Endometrium (tissue), 2 donors: ENCODE data around the gene KMT5C.

ENCODE experiments used
- FAIRE-seq: peaks from 2 replicates; lab custom pipeline; 2012; peaks lifted over from hg19 to GRCh38; lab: Jason Lieb, UNC
- donor health status: control.
- donor health status: control.

KMT5C gene

DNA sequence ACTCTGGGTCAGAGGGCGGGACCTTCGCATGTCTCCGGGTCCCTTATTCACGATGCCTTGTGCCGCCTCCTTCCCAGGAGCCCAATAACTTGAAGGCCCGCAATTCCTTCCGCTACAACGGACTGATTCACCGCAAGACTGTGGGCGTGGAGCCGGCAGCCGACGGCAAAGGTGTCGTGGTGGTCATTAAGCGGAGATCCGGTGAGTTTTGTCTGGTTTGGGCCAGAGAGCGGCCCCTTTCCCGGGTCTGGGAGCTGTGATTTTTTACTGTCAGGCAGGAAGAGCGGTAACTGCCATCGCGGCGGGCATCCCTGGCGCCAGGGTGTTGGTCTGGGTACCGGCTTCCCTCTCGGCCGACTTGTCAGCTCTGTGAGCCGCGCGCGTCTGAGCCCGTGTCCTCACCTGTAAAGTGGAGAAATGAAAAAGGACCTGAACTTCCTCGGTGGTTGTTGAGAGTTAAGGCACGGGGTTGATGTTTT is 46.9 kb downstream of the KMT5C start:
- no peak for FAIRE-seq

DNA sequence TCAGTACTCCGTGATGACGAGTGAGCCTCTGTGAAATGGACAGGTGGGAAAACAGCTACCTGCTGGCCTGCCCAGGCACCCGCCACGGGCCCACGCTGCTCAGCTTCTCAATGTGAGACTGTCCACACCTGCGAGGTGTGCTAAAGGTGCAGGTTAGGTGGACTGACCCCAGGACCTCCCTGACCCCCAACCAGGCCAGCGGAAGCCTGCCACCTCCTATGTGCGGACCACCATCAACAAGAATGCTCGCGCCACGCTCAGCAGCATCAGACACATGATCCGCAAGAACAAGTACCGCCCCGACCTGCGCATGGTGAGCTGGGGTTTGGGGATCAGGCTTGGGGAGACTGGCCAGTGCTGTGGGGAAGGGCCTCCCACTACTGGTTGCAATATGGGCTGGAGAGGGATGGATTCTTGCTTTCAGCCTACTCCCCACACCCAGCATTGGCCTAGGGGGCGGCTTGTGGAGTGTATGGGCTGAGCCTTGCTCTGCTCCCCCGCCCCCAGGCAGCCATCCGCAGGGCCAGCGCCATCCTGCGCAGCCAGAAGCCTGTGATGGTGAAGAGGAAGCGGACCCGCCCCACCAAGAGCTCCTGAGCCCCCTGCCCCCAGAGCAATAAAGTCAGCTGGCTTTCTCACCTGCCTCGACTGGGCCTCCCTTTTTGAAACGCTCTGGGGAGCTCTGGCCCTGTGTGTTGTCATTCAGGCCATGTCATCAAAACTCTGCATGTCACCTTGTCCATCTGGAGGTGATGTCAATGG is 48.2 kb downstream of the KMT5C start:
- FAIRE-seq = no peak

DNA sequence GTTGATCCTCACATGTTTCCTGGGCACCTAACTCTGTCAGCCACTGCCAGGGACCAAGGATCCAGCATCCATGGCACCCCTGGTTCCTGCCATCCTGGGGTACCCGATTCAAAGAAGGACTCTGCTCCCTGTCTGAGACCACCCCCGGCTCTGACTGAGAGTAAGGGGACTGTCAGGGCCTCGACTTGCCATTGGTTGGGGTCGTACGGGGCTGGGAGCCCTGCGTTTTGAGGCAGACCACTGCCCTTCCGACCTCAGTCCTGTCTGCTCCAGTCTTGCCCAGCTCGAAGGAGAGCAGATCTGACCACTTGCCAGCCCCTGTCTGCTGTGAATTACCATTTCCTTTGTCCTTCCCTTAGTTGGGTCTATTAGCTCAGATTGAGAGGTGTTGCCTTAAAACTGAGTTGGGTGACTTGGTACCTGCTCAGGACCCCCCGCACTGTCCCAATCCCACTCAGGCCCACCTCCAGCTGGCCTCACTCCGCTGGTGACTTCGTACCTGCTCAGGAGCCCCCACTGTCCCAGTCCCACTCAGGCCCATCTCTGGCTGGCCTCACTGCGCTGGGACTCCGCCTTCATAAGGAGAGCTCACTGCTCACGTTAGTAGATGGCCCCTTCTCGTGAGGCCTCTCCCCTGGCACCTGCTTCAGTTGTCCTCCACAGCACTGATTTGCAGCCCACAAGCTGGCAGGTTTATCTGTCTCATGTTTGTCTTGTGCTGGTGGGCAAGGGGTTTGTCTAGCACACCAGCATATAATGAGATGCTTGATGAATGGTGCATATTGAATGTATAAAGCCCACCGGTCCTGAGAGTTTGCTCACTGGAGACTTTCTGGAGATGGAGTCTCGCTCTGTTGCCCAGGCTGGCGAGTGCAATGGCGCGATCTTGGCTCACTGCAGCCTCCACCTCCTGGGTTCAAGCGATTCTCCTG is 50.0 kb downstream of the KMT5C start:
- FAIRE-seq = no peak

DNA sequence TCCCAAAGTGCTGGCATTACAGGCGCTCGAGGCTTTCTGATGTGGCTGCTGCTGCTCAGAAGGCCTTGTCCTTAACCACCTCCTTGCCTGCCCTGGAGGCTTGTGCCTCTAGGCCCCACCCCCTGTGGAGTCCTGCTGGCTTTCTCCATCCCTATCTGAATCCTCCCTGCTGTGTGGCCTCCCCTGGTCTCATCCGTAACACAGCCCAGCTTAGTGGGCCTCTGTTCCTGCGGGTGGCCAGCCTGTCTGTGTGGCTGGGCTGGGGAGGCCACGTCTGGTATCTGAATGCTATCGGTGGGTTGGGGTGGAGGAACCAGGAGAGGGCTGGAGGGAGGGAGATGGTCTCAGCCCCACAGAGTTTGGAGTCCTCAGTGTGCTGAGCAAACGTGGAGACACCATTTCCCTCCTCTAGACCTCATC is 50.8 kb downstream of the KMT5C start:
- FAIRE-seq = no peak

DNA sequence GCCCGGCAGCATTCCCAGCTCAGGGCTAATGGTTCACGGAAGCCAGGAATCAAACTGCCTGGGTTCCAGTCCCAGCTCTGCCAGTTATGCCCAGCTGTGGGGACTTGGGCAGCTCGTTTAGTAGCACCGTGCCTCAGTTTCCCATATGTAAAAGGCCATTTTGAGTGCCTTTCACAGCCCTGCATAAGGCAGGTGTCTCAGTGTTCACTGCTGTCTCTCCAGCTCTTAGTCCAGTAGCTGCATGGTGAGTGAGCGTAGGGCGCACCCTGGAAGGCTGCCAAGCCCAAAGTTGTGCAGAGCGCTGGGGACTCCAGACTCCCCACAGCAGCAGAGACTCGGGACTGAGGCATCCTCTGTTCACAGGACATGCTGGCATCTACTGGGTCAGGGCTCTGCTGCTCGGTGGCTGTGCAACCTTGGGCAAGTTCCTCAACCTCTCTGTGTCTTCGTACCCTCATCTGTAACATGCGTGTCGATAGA is 51.6 kb downstream of the KMT5C start:
- no peak for FAIRE-seq

DNA sequence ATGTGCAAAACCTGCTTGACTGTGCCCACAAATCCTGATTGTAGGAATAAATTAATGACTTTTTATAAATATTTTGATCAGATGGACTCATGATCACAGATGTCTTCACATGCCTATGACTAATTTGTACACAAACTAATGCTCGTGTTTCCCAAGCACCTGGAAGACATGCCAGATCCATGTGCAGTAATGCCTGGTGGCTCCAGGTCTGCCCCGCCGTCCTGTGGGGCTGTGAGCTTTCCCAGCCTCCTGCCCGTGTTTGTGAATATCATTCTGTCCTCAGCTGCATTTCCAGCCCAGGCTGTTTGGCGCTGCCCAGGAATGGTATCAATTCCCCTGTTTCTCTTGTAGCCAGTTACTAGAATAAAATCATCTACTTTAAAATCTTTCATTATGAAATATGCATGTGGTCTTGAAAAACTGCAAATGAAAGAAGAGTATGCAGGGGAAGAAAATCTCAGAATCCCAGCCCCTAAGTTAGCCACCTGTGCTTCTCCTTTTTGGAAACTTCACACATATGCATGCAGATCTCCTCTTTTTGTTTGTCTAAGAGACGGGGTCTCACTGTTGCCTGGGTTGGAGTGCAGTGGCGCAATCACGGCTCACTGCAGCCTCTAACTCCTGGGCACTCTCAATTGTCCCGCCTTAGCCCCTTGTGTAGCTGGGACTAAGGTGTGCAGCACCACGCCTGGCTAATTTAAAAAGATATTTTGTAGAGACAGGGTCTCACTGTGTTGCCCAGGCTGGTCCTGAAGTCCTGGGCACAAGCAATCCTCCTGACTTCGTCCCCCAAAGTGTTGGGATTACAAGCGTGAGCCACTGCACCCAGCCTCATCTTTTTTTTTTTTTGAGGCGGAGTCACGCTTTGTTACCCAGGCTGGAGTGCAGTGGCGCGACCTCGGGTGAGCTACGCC is 52.3 kb downstream of the KMT5C start:
- FAIRE-seq = no peak

DNA sequence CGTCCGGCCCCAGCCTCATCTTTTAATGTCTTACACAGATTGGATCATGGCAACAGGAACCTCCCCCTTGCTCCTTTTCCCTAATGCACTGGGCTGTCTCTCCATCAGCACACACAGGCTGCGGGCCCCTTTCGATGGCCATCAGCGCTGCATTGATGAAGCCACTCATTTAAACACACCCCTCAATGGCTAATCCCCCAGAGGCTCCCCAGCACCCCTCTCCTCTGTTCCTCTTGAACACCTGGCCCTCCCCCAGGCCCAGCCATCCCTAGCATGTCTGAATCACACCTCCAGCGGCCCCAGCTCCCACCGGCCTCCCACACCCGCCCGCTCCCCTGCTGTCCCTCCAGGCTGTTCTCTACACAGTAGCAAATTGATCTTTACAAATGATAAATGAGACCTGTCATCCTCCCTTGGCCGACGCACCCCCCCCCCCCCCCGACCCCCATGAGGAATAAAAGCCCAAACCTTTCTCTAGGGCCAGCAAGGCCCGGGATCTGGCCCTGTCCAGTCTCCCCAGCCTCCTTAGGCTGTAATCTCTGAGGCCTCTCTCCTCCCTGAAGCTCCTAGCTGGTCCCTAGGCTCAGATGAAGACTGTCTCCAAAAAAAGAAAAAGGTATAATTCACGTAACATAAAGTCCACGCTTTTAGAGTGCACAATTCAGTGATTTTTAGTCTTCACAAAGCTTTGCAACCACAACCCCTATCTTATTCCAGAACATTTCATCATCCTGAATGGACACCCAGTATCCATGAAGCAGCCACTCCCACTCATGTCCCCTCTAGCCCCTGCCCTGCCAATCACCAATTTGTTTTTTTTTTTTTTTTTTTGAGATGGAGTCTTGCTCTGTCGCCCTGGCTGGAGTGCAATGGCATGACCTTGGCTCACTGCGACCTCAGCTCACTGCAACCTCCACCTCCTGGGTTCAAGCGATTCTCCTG is 53.4 kb downstream of the KMT5C start:
- FAIRE-seq = no peak
